Naive B cell (primary cell): Measurements from ENCODE around the gene MKNK1. TPM values are rescaled to one million over a fixed set of nuclear protein-coding genes. Genes with fewer than 3 reads are reported as not detected.

Experiments used
- ATAC-seq, 2 donors: fragments of 150-1000 bp; cut with Tn5 transposase; 2 replicates each; pipeline ENCODE4 v1.10.0; 2021; ENCODE audit warnings: low read depth in 2 of 2, mild to moderate bottlenecking in 2 of 2, moderate library complexity in 2 of 2
- DNase-seq: peaks from one replicate; pipeline ENCODE4 v3.0.0; 2022
- H3K27ac Mint-ChIP-seq, 6 donors: one replicate each; pipeline ENCODE4 v1.8.0; 2020 to 2022; ENCODE audit warnings: mild to moderate bottlenecking in 6 of 6, mixed read lengths in 6 of 6, moderate library complexity in 5 of 6, inconsistent platforms in 2 of 6
- H3K27me3 Mint-ChIP-seq, 3 donors: one replicate each; pipeline ENCODE4 v1.8.0; 2021 to 2022; ENCODE audit warnings: mixed read lengths in 3 of 3, mild to moderate bottlenecking in 1 of 3
- H3K36me3 Mint-ChIP-seq, 2 donors: one replicate each; pipeline ENCODE4 v1.8.0; 2020 to 2022; ENCODE audit warnings: mixed read lengths in 2 of 2, inconsistent platforms in 1 of 2, mild to moderate bottlenecking in 1 of 2
- H3K4me1 Mint-ChIP-seq, 3 donors: one replicate each; pipeline ENCODE4 v1.8.0; 2020 to 2022; ENCODE audit warnings: mixed read lengths in 3 of 3, inconsistent platforms in 1 of 3, mild to moderate bottlenecking in 1 of 3, moderate library complexity in 1 of 3
- H3K4me3 Mint-ChIP-seq, 8 donors: one replicate each; pipeline ENCODE4 v1.8.0; 2020 to 2022; ENCODE audit warnings: mild to moderate bottlenecking in 8 of 8, mixed read lengths in 8 of 8, moderate library complexity in 8 of 8, inconsistent platforms in 2 of 8
- H3K9me3 Mint-ChIP-seq, 7 donors: one replicate each; pipeline ENCODE4 v1.8.0; 2020 to 2022; ENCODE audit warnings: mixed read lengths in 7 of 7, mild to moderate bottlenecking in 5 of 7, inconsistent platforms in 2 of 7, moderate library complexity in 1 of 7
- polyA plus RNA-seq, 6 donors: library from polyadenylated mRNA; unstranded; fragments of 300-500 nt; fragmentation: Illumina TruSeq; gene quantifications; one replicate each; pipeline ENCODE4 v1.2.3, GENCODE V29; 2021; ENCODE audit warnings: low read depth in 6 of 6

Gene MKNK1
- polyA plus RNA-seq, 6 donors from 2014 or later, result 14.2 to 23.8 (median 18.6) TPM

DNA sequence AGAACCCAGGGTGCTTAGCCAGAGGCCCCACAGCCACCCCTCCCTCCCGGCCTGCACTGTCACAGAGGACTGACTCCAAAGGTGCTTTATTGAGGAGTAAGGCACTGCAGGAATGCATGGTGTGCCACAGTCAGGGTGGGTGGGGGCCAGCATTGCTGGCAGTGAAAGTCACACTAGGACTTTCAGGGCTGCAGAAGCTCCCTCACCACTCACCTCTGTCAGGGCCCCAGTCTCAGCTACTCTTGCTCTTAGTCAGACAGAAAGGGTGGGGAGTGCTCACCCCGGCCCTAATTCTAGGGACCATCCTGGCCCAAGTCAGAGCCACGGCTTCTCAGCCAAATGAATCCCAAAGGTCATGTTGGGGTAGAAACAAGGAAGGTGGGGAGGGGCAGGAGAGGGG, 72.0 kb downstream of the MKNK1 start:
- peaks cover 0 to 10% of the 10 kb centered on the region in 2 donors for H3K36me3 Mint-ChIP-seq
- H3K9me3 Mint-ChIP-seq, result peaks cover 0 to 11% (median 8%) of the 10 kb centered on the region in 7 donors
- peaks cover 4 to 7% (median 5%) of the 10 kb centered on the region in 3 donors for H3K4me1 Mint-ChIP-seq
- DNase-seq, result no peak
- no peak overlapping the region for H3K27ac Mint-ChIP-seq
- no peak for ATAC-seq
- peaks cover 57 to 75% (median 75%) of the 10 kb centered on the region in 3 donors for H3K27me3 Mint-ChIP-seq
- peak overlapping the region in 2 of 8 donors; percentile 18 to 25 for H3K4me3 Mint-ChIP-seq

DNA sequence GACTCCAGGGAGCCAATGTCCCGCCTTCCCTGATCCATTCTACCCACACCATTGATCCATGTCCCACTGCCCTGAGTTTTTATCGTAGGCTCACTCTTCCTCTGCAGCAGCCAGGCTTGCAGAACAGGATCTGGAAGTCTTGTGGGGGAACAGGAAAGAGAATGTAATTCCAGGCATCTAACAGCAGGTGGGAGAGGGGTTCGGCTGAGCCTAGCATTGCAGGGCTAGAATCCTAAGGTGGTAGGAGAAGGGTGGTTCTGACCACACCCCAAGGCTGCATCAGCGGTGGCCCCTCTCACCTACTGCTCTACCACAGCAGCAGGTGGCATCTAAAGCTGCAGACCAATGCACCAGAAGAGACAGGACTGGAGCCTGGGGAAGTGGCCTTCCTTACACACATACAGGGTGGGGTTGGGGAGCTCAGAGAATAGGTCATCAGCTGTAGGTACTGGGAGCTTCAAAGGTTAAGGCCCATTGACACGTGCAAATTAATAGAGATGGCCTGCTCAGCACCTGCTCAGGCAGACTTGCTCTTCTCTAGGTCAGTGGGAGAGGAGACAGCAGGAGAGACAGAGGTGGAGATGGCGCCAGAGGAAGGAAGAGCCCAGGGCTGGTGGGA, 73.2 kb downstream of the MKNK1 start:
- Mint-ChIP-seq H3K36me3 (no peaks in the 10 kb centered on the region), H3K27me3 (peaks cover 48 to 75% (median 73%) of the 10 kb centered on the region in 3 donors), H3K27ac (peak overlapping the region in 1 of 6 donors; percentile 21), H3K4me3 (no peak overlapping the region), H3K4me1 (peaks cover 4 to 7% (median 5%) of the 10 kb centered on the region in 3 donors), H3K9me3 (peaks cover 0 to 3% (median 0%) of the 10 kb centered on the region in 7 donors)
- no peak for DNase-seq
- no peak for ATAC-seq

DNA sequence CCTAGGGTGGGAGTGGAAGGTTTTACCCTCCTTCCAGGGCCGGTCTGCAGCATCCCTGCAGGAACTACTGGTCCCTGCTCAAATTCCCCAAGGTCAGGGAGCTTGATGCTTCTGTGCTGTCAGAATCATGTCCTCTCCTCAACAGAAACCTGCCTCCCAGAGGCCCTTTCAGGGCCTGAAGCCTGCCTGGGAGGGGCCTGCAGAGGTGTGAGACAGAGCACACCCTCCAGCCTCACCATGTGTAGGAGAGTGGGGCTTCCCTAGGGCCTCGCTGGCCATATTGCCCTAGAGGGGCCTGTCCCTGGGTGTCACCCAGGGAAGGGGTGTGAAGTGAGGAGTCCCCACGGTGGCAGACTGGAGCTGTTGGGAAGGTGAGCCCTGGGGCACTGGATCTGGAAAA, 73.8 kb downstream of the MKNK1 start:
- no peak overlapping the region for H3K27ac Mint-ChIP-seq
- peaks cover 4 to 7% (median 5%) of the 10 kb centered on the region in 3 donors for H3K4me1 Mint-ChIP-seq
- peak overlapping the region in 1 of 8 donors; percentile 66 for H3K4me3 Mint-ChIP-seq

DNA sequence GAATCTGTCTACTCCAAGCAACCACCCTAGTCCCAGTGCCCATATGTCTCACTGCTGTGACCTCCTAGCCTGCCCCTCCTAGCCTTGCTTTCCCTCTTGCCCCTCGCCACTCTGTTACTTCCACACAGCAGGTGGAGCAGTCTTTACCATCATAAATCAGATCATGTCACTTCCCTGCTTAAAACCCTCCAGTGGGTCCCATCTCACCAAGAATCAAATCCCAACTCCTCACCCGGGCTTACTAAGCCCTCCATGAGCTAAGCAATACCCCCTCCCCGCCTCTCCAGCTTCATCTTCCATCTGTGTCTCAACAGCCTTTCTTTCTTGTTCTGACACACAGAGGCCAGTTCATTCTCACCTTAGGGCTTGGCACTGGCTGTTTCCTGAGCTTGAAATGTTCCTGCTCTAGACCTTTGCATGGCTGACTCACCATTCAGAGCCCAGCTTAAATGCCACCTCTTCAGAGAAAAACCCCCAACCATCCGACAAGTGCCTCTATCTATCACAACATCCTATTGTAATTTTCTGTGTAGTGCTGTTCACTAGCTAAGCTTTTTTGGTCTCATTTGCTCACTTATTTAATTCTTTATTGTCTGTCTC, 74.9 kb downstream of the MKNK1 start:
- Mint-ChIP-seq H3K36me3 (no peaks in the 10 kb centered on the region), H3K4me3 (no peak overlapping the region), H3K27ac (no peak overlapping the region), H3K4me1 (peaks cover 4 to 7% (median 5%) of the 10 kb centered on the region in 3 donors), H3K27me3 (peaks cover 48 to 80% (median 77%) of the 10 kb centered on the region in 3 donors), H3K9me3 (no peaks in the 10 kb centered on the region)
- ATAC-seq, result no peak
- no peak for DNase-seq

More for the DNA sequence above, 73.8 kb downstream of the MKNK1 start:
- DNase-seq, result no peak
- ATAC-seq, result no peak
- Mint-ChIP-seq H3K36me3 (no peaks in the 10 kb centered on the region), H3K27me3 (peaks cover 48 to 79% (median 79%) of the 10 kb centered on the region in 3 donors), H3K9me3 (peaks cover 0 to 3% (median 0%) of the 10 kb centered on the region in 7 donors)

- H3K27me3 Mint-ChIP-seq, result peaks cover 51 to 76% (median 75%) of the 10 kb centered on the region in 3 donors
- ATAC-seq (no peak), DNase-seq (no peak)
- no peaks in the 10 kb centered on the region for H3K9me3 Mint-ChIP-seq
- H3K36me3 Mint-ChIP-seq, result no peaks in the 10 kb centered on the region
- peak overlapping the region in 2 of 8 donors; percentile 37 to 51 for H3K4me3 Mint-ChIP-seq
- no peak overlapping the region for H3K27ac Mint-ChIP-seq
- no peaks in the 10 kb centered on the region for H3K4me1 Mint-ChIP-seq
These were observed 75.6 kb downstream of the MKNK1 start for GRCh38 chr1:46528297-46528955.

- Mint-ChIP-seq H3K36me3 (no peaks in the 10 kb centered on the region), H3K4me1 (no peaks in the 10 kb centered on the region), H3K9me3 (no peaks in the 10 kb centered on the region), H3K4me3 (peak overlapping the region in 1 of 8 donors; percentile 51), H3K27ac (peak overlapping the region in 1 of 6 donors; percentile 54), H3K27me3 (peaks cover 52 to 76% (median 74%) of the 10 kb centered on the region in 3 donors)
- peak; percentile 46 for DNase-seq
- peak in 1 of 2 donors; percentile 53 for ATAC-seq
These were observed 76.4 kb downstream of the MKNK1 start for GRCh38 chr1:46527474-46528296.

GRCh38 chr1:46526691-46527291, 77.3 kb downstream of the MKNK1 start:
- no peak overlapping the region for H3K4me3 Mint-ChIP-seq
- H3K4me1 Mint-ChIP-seq, result no peaks in the 10 kb centered on the region
- no peaks in the 10 kb centered on the region for H3K9me3 Mint-ChIP-seq
- ATAC-seq (no peak), DNase-seq (no peak)
- H3K27me3 Mint-ChIP-seq, result peaks cover 50 to 72% (median 71%) of the 10 kb centered on the region in 3 donors
- H3K27ac Mint-ChIP-seq, result no peak overlapping the region
- no peaks in the 10 kb centered on the region for H3K36me3 Mint-ChIP-seq

DNA sequence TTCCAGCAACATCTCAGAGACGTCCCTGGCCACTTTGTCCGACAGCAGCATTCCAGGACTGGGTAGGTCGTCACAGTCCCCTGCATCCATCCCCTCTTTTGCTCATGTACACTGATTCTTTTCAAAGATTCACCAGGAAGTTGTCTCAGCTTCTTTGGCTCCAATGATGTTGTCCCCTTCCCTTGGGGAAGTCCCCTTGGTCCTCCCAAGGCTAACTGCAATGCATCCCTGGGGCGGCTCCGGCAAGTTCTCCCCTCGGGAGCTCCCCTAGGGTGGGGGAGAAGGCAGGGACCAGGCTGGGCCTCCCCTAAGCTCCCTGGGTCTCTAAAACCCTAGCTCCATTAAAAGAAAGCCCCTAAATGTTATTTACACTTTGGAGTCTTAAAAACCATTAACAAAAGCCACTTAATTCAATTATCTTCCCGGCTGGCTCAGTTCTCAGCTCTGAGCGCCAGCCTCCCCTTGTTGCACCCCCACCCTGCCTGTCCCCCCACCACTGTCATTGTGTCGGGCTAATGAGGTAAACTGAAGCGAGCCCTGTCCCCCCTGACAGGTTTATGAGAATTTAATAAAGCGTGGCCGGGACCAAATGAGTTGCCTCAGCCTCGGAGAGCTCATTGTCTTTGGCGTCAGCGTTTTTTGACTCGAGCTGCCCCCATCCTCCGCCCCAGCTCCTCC, 77.9 kb downstream of the MKNK1 start:
- Mint-ChIP-seq H3K36me3 (no peaks in the 10 kb centered on the region), H3K27ac (no peak overlapping the region), H3K9me3 (no peaks in the 10 kb centered on the region), H3K4me3 (no peak overlapping the region), H3K4me1 (no peaks in the 10 kb centered on the region), H3K27me3 (peaks cover 45 to 70% (median 65%) of the 10 kb centered on the region in 3 donors)
- no peak for DNase-seq
- no peak for ATAC-seq

DNA sequence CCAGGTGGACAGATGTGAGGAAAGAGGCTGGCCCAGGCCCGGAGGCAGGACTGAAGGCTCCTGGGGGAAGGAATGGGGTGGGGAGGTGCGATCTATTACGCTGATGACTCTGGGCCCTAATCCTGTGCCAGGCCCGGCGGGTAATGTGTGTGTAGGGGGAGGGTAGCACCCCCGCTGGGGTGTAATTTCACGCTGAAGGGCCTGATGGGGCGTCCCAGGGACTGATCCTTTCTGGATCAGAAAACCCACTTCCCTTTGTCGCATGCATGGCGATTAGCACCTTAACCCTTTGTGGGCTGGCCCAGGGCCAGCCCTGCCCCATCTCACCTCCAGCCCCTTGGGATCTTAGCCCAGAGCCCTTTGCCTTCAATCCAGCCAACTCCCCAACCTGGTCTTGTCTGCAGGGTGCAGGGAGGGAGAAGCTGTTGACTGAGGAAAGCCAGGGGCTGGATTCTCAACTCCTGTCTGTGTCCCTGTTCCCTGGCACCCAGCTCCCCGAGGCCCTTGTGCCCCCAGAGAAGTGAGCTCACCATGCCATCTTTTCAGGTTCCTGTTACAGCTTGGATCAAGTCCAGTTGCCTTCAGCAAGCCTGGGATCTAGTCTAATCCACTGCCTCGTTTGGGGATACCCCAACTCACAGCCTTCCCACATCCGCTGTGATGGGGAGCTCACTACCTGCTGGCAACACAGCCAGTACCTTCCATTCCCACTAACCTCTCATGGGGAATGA, 78.7 kb downstream of the MKNK1 start:
- no peak overlapping the region for H3K27ac Mint-ChIP-seq
- H3K4me3 Mint-ChIP-seq, result no peak overlapping the region
- ATAC-seq, result no peak
- H3K36me3 Mint-ChIP-seq, result no peaks in the 10 kb centered on the region
- H3K9me3 Mint-ChIP-seq, result no peaks in the 10 kb centered on the region
- peaks cover 38 to 67% (median 62%) of the 10 kb centered on the region in 3 donors for H3K27me3 Mint-ChIP-seq
- no peak for DNase-seq
- H3K4me1 Mint-ChIP-seq, result no peaks in the 10 kb centered on the region

DNA sequence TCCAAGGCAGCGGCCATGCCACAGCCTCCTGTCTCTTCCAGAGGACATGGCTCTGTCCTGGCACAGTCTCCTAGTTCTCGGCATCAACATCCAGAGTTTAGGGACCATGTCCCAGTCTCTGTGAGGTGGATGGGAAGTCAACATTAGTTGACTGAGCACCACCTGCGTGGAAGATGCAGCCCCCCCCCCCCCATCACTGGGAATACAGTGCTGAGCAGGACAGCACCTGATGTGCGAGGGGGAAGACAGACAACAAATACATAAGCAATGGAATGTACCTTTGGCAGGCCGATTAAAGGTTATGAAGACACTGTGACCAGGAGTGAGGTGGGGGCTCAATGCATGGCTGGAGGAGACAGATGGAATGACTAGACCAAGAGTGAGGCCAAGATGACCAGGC, 79.2 kb downstream of the MKNK1 start:
- Mint-ChIP-seq H3K27me3 (peaks cover 36 to 70% (median 66%) of the 10 kb centered on the region in 3 donors), H3K4me1 (no peaks in the 10 kb centered on the region), H3K9me3 (no peaks in the 10 kb centered on the region), H3K4me3 (no peak overlapping the region), H3K27ac (no peak overlapping the region), H3K36me3 (no peaks in the 10 kb centered on the region)
- ATAC-seq (no peak), DNase-seq (no peak)

- no peaks in the 10 kb centered on the region for H3K4me1 Mint-ChIP-seq
- H3K27me3 Mint-ChIP-seq, result peaks cover 34 to 66% (median 61%) of the 10 kb centered on the region in 3 donors
- H3K27ac Mint-ChIP-seq, result no peak overlapping the region
- no peak for DNase-seq
- H3K36me3 Mint-ChIP-seq, result no peaks in the 10 kb centered on the region
- H3K4me3 Mint-ChIP-seq, result no peak overlapping the region
- ATAC-seq, result no peak
- H3K9me3 Mint-ChIP-seq, result no peaks in the 10 kb centered on the region
These were observed 80.3 kb downstream of the MKNK1 start for GRCh38 chr1:46523496-46524353.
